HEK293 (cell line): ENCODE results near the gene LBX1.

Experiments used
- CTCF ChIA-PET: fragments of 350-600 bp; formaldehyde crosslinking; extraction: SDS; loops from one replicate; lab custom pipeline; 2021; ENCODE audit warnings: antibody characterized with exemption; lab: Yijun Ruan, JAX
- POLR2A ChIA-PET: fragments of 300-600 bp; formaldehyde crosslinking; extraction: SDS; loops from one replicate; lab custom pipeline; 2020; ENCODE audit warnings: antibody characterized with exemption, inconsistent platforms; lab: Yijun Ruan, JAX
- H3K27ac ChIP-seq: fragments of 200-500 bp; sonication (Bioruptor generic); 2 replicates; pipeline ENCODE4 v1.5.1; 2014; ENCODE audit warnings: low read depth, low read length, control low read depth, inconsistent platforms; ENCODE audit errors: extremely low read depth
- H3K36me3 ChIP-seq, 2 experiments: fragments of 200-500 bp in 1 of 2; sonication (Bioruptor generic) in 1 of 2; 1 replicate in 1 of 2; 2 replicates in 1 of 2; pipeline ENCODE4 v1.5.1; 2014 to 2017; ENCODE audit warnings: inconsistent platforms in 2 of 2, low read length in 2 of 2; ENCODE audit not compliant: control insufficient read depth in 2 of 2, insufficient read depth in 1 of 2
- H3K4me1 ChIP-seq: fragments of 200-500 bp; sonication (Bioruptor generic); 2 replicates; pipeline ENCODE4 v1.5.1; 2014; ENCODE audit warnings: mild to moderate bottlenecking, low read length, inconsistent platforms; ENCODE audit not compliant: control insufficient read depth, insufficient read depth
- H3K4me3 ChIP-seq: 2 replicates; pipeline ENCODE4 v1.5.1; 2011; ENCODE audit warnings: low read depth, mild to moderate bottlenecking, control low read depth, low read length, moderate library complexity
- H3K9me3 ChIP-seq: fragments of 200-500 bp; sonication (Bioruptor generic); 2 replicates; pipeline ENCODE4 v1.5.1; 2014; ENCODE audit warnings: low read depth, low read length, inconsistent platforms; ENCODE audit not compliant: control insufficient read depth, insufficient read depth
- ZBTB44 ChIP-seq: fragments of 450-650 bp; IDR thresholded peaks from 2 replicates; pipeline ENCODE4 v1.5.1; 2018; ENCODE audit warnings: missing biosample characterization, mild to moderate bottlenecking, missing genetic modification characterization
- ZNF121 ChIP-seq: fragments of 450-650 bp; formaldehyde crosslinking; IDR thresholded peaks from 2 replicates; pipeline ENCODE4 v1.5.1; 2016; ENCODE audit warnings: missing biosample characterization, missing genetic modification characterization
- ZNF138 ChIP-seq: fragments of 450-650 bp; formaldehyde crosslinking; IDR thresholded peaks from 2 replicates; pipeline ENCODE4 v1.5.1; 2016; ENCODE audit warnings: missing biosample characterization, missing genetic modification characterization, borderline replicate concordance
- ZNF26 ChIP-seq: fragments of 450-650 bp; formaldehyde crosslinking; IDR thresholded peaks from 2 replicates; pipeline ENCODE4 v1.5.1; 2016; ENCODE audit warnings: missing biosample characterization, missing genetic modification characterization
- ZNF488 ChIP-seq: fragments of 450-650 bp; formaldehyde crosslinking; IDR thresholded peaks from 2 replicates; pipeline ENCODE4 v1.5.1; 2016; ENCODE audit warnings: missing biosample characterization, missing genetic modification characterization
- ZNF510 ChIP-seq: fragments of 450-650 bp; formaldehyde crosslinking; IDR thresholded peaks from 2 replicates; pipeline ENCODE4 v1.5.1; 2018; ENCODE audit warnings: mild to moderate bottlenecking, missing genetic modification characterization, missing biosample characterization; ENCODE audit not compliant: insufficient replicate concordance
- ZNF544 ChIP-seq: fragments of 450-650 bp; formaldehyde crosslinking; IDR thresholded peaks from 2 replicates; pipeline ENCODE4 v1.5.0; 2017; ENCODE audit warnings: missing biosample characterization, missing genetic modification characterization
- ZNF600 ChIP-seq: fragments of 450-650 bp; formaldehyde crosslinking; IDR thresholded peaks from 2 replicates; pipeline ENCODE4 v1.5.1; 2016; ENCODE audit warnings: missing biosample characterization, missing genetic modification characterization
- ZXDB ChIP-seq: fragments of 450-650 bp; formaldehyde crosslinking; IDR thresholded peaks from 2 replicates; pipeline ENCODE4 v1.5.1; 2016; ENCODE audit warnings: missing biosample characterization, missing genetic modification characterization
- TF ChIP-seq, protein P1 (sequence below): fragments of 450-650 bp; formaldehyde crosslinking; IDR thresholded peaks from 2 replicates; pipeline ENCODE4 v1.5.1; 2016; ENCODE audit warnings: missing biosample characterization, missing genetic modification characterization
- TF ChIP-seq, protein P2 (sequence below): fragments of 450-650 bp; formaldehyde crosslinking; IDR thresholded peaks from 2 replicates; pipeline ENCODE4 v1.5.1; 2016; ENCODE audit warnings: missing biosample characterization, missing genetic modification characterization
- TF ChIP-seq, protein P3 (sequence below): fragments of 450-650 bp; IDR thresholded peaks from 2 replicates; pipeline ENCODE4 v1.5.1; 2018; ENCODE audit warnings: missing biosample characterization, missing genetic modification characterization

The LBX1 gene

DNA sequence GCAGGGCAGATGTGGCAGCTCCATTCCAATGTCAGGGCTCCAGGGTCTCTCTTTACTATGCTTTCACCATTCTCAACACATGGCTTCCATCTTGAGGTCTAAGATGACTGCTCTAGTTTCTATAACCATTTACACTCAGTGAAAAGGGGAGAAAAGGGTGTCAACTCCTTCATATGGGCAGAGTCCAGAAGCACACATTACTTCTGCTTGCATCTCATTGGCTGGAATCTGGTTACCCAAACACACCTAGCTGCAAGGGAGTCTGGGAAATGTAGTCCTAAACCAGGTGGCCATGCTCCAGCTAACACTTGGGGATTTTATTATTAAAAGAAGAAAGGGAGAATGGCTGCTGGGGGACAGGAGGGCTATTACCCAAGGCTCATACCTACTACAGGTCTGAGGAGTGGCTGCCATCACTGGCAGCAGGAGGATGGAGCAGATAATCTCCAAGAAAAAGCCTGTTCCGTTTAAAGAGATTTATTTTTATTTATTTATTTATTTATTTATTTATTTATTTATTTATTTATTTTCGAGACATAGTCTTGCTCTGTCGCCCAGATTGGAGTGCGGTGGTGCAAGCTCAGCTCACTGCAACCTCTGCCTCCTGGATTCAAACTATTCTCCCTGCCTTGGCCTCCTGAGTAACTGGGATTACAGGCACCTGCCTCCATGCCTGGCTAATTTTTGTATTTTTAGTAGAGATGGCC lies 29.1 kb upstream of the LBX1 start (continued):
- TF ChIP-seq, protein P1, sequence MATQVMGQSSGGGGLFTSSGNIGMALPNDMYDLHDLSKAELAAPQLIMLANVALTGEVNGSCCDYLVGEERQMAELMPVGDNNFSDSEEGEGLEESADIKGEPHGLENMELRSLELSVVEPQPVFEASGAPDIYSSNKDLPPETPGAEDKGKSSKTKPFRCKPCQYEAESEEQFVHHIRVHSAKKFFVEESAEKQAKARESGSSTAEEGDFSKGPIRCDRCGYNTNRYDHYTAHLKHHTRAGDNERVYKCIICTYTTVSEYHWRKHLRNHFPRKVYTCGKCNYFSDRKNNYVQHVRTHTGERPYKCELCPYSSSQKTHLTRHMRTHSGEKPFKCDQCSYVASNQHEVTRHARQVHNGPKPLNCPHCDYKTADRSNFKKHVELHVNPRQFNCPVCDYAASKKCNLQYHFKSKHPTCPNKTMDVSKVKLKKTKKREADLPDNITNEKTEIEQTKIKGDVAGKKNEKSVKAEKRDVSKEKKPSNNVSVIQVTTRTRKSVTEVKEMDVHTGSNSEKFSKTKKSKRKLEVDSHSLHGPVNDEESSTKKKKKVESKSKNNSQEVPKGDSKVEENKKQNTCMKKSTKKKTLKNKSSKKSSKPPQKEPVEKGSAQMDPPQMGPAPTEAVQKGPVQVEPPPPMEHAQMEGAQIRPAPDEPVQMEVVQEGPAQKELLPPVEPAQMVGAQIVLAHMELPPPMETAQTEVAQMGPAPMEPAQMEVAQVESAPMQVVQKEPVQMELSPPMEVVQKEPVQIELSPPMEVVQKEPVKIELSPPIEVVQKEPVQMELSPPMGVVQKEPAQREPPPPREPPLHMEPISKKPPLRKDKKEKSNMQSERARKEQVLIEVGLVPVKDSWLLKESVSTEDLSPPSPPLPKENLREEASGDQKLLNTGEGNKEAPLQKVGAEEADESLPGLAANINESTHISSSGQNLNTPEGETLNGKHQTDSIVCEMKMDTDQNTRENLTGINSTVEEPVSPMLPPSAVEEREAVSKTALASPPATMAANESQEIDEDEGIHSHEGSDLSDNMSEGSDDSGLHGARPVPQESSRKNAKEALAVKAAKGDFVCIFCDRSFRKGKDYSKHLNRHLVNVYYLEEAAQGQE (tag by site-specific recombination) = peak; percentile 70
- TF ChIP-seq, protein P2, sequence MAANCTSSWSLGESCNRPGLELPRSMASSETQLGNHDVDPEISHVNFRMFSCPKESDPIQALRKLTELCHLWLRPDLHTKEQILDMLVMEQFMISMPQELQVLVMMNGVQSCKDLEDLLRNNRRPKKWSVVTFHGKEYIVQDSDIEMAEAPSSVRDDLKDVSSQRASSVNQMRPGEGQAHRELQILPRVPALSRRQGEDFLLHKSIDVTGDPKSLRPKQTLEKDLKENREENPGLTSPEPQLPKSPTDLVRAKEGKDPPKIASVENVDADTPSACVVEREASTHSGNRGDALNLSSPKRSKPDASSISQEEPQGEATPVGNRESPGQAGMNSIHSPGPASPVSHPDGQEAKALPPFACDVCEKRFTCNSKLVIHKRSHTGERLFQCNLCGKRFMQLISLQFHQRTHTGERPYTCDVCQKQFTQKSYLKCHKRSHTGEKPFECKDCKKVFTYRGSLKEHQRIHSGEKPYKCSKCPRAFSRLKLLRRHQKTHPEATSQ (tag by site-specific recombination) = no peak
- no peak for TF ChIP-seq ZNF488 (tag by site-specific recombination)
- peak; percentile 65 for TF ChIP-seq ZXDB (tag by site-specific recombination)
- no peak for TF ChIP-seq ZNF510 (tag by site-specific recombination)
- TF ChIP-seq, protein P3, sequence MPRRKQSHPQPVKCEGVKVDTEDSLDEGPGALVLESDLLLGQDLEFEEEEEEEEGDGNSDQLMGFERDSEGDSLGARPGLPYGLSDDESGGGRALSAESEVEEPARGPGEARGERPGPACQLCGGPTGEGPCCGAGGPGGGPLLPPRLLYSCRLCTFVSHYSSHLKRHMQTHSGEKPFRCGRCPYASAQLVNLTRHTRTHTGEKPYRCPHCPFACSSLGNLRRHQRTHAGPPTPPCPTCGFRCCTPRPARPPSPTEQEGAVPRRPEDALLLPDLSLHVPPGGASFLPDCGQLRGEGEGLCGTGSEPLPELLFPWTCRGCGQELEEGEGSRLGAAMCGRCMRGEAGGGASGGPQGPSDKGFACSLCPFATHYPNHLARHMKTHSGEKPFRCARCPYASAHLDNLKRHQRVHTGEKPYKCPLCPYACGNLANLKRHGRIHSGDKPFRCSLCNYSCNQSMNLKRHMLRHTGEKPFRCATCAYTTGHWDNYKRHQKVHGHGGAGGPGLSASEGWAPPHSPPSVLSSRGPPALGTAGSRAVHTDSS (tag by site-specific recombination) = no peak
- no peak for TF ChIP-seq ZNF600 (tag by site-specific recombination)
- TF ChIP-seq ZNF26 (tag by site-specific recombination) = no peak

GRCh38 chr10:101257491-101257890 lies 28.2 kb upstream of the LBX1 start:
- no peaks in the 10 kb centered on the region for H3K9me3 ChIP-seq
- POLR2A ChIA-PET = no interaction called here
- CTCF ChIA-PET = interaction anchor here (0.6 to 2.0 kb wide), 3 partner anchors 10 to 592 kb away, joined by 3 to 4 read pairs (median 4); no protein-coding TSS in a partner anchor
- H3K4me3 ChIP-seq = no peak overlapping the region
- H3K27ac ChIP-seq = no peak overlapping the region
- H3K36me3 ChIP-seq = no peaks in the 10 kb centered on the region
- H3K4me1 ChIP-seq = no peaks in the 10 kb centered on the region
- peak; percentile 74 for TF ChIP-seq ZNF121 (tag by site-specific recombination)
- TF ChIP-seq ZNF544 (tag by site-specific recombination) = no peak

DNA sequence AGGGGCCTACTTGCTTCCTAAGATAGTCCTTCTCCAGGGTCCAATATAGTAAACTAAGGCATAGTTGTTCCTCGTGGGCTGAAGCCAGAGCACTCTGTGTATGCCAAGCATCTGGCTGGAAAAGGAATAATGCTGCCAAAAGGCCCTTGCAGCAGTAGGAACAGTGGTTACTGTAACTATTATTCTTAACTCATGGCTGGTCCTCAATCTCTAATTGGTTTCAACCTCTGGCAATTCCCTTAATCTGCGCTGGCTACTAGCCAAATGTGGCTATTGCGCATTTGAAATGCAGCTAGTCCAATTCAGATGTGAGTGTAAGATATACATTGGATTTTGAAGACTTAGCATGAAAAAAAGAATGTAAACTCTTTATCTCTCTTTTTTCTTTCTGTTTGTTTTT lies 27.8 kb upstream of the LBX1 start:
- Histone ChIP-seq H3K4me3 (no peak overlapping the region), H3K36me3 (no peaks in the 10 kb centered on the region), H3K9me3 (no peaks in the 10 kb centered on the region), H3K27ac (no peak overlapping the region), H3K4me1 (no peaks in the 10 kb centered on the region)
- ChIA-PET POLR2A (no interaction called here), CTCF (interaction anchor here (1.0 to 2.0 kb wide), 3 partner anchors 10 to 187 kb away, joined by 3 to 4 read pairs (median 3); no protein-coding TSS in a partner anchor)
- TF ChIP-seq ZNF138 (no peak), ZBTB44 (tag by site-specific recombination) (0 out of 2 replicates have a peak, but pooled peaks have one; percentile 9)
